Cardiac fibroblast (primary cell): ENCODE data around the gene NOX5.

ENCODE experiments used
- DNase-seq, 2 donors: peaks; one replicate each; pipeline versions ENCODE4 v3.0.0 to v3.0.0-alpha.2; 2010; ENCODE audit warnings: low read depth in 2 of 2
- H3K4me3 ChIP-seq, 2 donors: replicated peaks in 1 of 2; 1 replicate in 1 of 2; 2 replicates in 1 of 2; pipeline ENCODE4 v1.5.1; 2011; ENCODE audit warnings: low read depth in 2 of 2, low read length in 2 of 2, mild to moderate bottlenecking in 2 of 2, moderate library complexity in 1 of 2
- CTCF ChIP-seq: IDR thresholded peaks from one replicate; pipeline ENCODE4 v1.5.1; 2011; ENCODE audit warnings: low read depth, mild to moderate bottlenecking, low read length, inconsistent platforms

The NOX5 gene

GRCh38 chr15:68990992-68991500, 23.4 kb upstream of the NOX5 start:
- H3K4me3 ChIP-seq = no peak overlapping the region
- no peak for TF ChIP-seq CTCF
- DNase-seq = no peak

- no peak overlapping the region for H3K4me3 ChIP-seq
- TF ChIP-seq CTCF = no peak
- DNase-seq = peak in 1 of 2 donors; percentile 60
Observed at GRCh38 chr15:68991723-68992122, 22.8 kb upstream of the NOX5 start.

- no peak overlapping the region for H3K4me3 ChIP-seq
- DNase-seq = no peak
Observed at GRCh38 chr15:68992696-68993095, 21.8 kb upstream of the NOX5 start.

GRCh38 chr15:68993276-68993675, 21.2 kb upstream of the NOX5 start:
- no peak for DNase-seq
- no peak for TF ChIP-seq CTCF
- H3K4me3 ChIP-seq = no peak overlapping the region

More at GRCh38 chr15:68992696-68993095, 21.8 kb upstream of the NOX5 start:
- TF ChIP-seq CTCF = no peak

- TF ChIP-seq CTCF = no peak
- peak; percentile 27 to 57 for DNase-seq
- H3K4me3 ChIP-seq = no peak overlapping the region
Observed at GRCh38 chr15:68994149-68994548, 20.3 kb upstream of the NOX5 start.

GRCh38 chr15:68994981-68995761, 19.3 kb upstream of the NOX5 start:
- no peak for TF ChIP-seq CTCF
- H3K4me3 ChIP-seq = no peak overlapping the region
- no peak for DNase-seq
